Activated B cell treated with CpG ODN at 0.5 μM for 24 hours (primary cell): Measurements from ENCODE around the gene RAB17. TPM values are rescaled to one million over a fixed set of nuclear protein-coding genes. Genes with fewer than 3 reads are reported as not detected.

Experiments
- ATAC-seq: fragments of 200-7000 bp; cut with Tn5 transposase; one replicate; pipeline ENCODE4 v1.10.0; 2021; ENCODE audit warnings: low read depth, mild to moderate bottlenecking, moderate library complexity
- CTCF ChIA-PET: fragments of 350-600 bp; sonication (Branson Sonifier 250); formaldehyde crosslinking; loops from one replicate; lab custom pipeline; 2021; ENCODE audit warnings: antibody characterized with exemption; lab: Charles Lee
- POLR2A ChIA-PET: fragments of 350-600 bp; sonication (Branson Sonifier 250); formaldehyde crosslinking; loops from one replicate; lab custom pipeline; 2021; ENCODE audit warnings: antibody characterized with exemption; lab: Charles Lee
- DNase-seq: peaks from one replicate; pipeline ENCODE4 v3.0.0; 2022
- H3K27ac Mint-ChIP-seq: one replicate; pipeline ENCODE4 v1.8.0; 2020; ENCODE audit warnings: mixed read lengths
- H3K27me3 Mint-ChIP-seq: one replicate; pipeline ENCODE4 v1.8.0; 2021; ENCODE audit warnings: mixed read lengths
- H3K36me3 Mint-ChIP-seq: one replicate; pipeline ENCODE4 v1.8.0; 2021; ENCODE audit warnings: low read depth, mixed read lengths
- H3K4me1 Mint-ChIP-seq: one replicate; pipeline ENCODE4 v1.8.0; 2021; ENCODE audit warnings: mixed read lengths
- H3K4me3 Mint-ChIP-seq: one replicate; pipeline ENCODE4 v1.8.0; 2020; ENCODE audit warnings: mild to moderate bottlenecking, mixed read lengths
- H3K9me3 Mint-ChIP-seq: one replicate; pipeline ENCODE4 v1.8.0; 2020; ENCODE audit warnings: mixed read lengths
- CTCF ChIP-seq: fragments of 200-600 bp; IDR thresholded peaks from one replicate; pipeline ENCODE4 v1.8.0; 2022; ENCODE audit warnings: antibody characterized with exemption, mild to moderate bottlenecking
- intact Hi-C: fragments of 100-400 bp; cut with micrococcal nuclease; formaldehyde crosslinking; loops from one replicate; pipeline ENCODE4 v1.15.1; 2024
- total RNA-seq: library from RNA; stranded (reverse); gene quantifications from 2 replicates; pipeline ENCODE4 v1.2.3, GENCODE V29; 2022

The RAB17 gene
- total RNA-seq, 1 donor from 2014 or later: not detected

GRCh38 chr2:237539681-237540080 lies 50.9 kb downstream of the RAB17 start:
- POLR2A ChIA-PET: no interaction called here
- Mint-ChIP-seq H3K36me3 (no peaks in the 10 kb centered on the region), H3K27me3 (peaks cover 13% of the 10 kb centered on the region), H3K27ac (no peak overlapping the region), H3K4me1 (no peaks in the 10 kb centered on the region), H3K4me3 (no peak overlapping the region), H3K9me3 (no peaks in the 10 kb centered on the region)
- CTCF ChIA-PET: no interaction called here
- no peak for TF ChIP-seq CTCF
- intact Hi-C loops: no loop called here
- no peak for DNase-seq
- ATAC-seq: no peak

GRCh38 chr2:237538901-237539300 lies 51.6 kb downstream of the RAB17 start:
- intact Hi-C loops: no loop called here
- CTCF ChIA-PET: no interaction called here
- H3K27ac Mint-ChIP-seq: no peak overlapping the region
- no peaks in the 10 kb centered on the region for H3K36me3 Mint-ChIP-seq
- no peaks in the 10 kb centered on the region for H3K4me1 Mint-ChIP-seq
- H3K4me3 Mint-ChIP-seq: no peak overlapping the region
- H3K27me3 Mint-ChIP-seq: peaks cover 13% of the 10 kb centered on the region
- POLR2A ChIA-PET: no interaction called here
- no peak for TF ChIP-seq CTCF
- ATAC-seq (no peak), DNase-seq (no peak)
- no peaks in the 10 kb centered on the region for H3K9me3 Mint-ChIP-seq

GRCh38 chr2:237538001-237538720 lies 52.4 kb downstream of the RAB17 start:
- no peaks in the 10 kb centered on the region for H3K36me3 Mint-ChIP-seq
- ATAC-seq (no peak), DNase-seq (no peak)
- H3K27me3 Mint-ChIP-seq: peaks cover 13% of the 10 kb centered on the region
- H3K4me1 Mint-ChIP-seq: no peaks in the 10 kb centered on the region
- intact Hi-C loops: no loop called here
- CTCF ChIA-PET: no interaction called here
- H3K4me3 Mint-ChIP-seq: no peak overlapping the region
- TF ChIP-seq CTCF: no peak
- no peaks in the 10 kb centered on the region for H3K9me3 Mint-ChIP-seq
- POLR2A ChIA-PET: no interaction called here
- no peak overlapping the region for H3K27ac Mint-ChIP-seq

GRCh38 chr2:237536617-237537016 lies 53.9 kb downstream of the RAB17 start:
- POLR2A ChIA-PET: no interaction called here
- Mint-ChIP-seq H3K36me3 (no peaks in the 10 kb centered on the region), H3K4me1 (no peaks in the 10 kb centered on the region), H3K9me3 (no peaks in the 10 kb centered on the region), H3K27ac (no peak overlapping the region), H3K4me3 (no peak overlapping the region), H3K27me3 (peaks cover 12% of the 10 kb centered on the region)
- ATAC-seq: no peak
- DNase-seq: no peak
- intact Hi-C loops: no loop called here
- CTCF ChIA-PET: interaction anchor here (0.8 kb wide), 1 partner anchor 35 kb away, joined by 3 read pairs; no protein-coding TSS in a partner anchor
- no peak for TF ChIP-seq CTCF

- CTCF ChIA-PET: interaction anchor here (0.8 kb wide), 1 partner anchor 36 kb away, joined by 3 read pairs; no protein-coding TSS in a partner anchor
- no peak overlapping the region for H3K27ac Mint-ChIP-seq
- POLR2A ChIA-PET: no interaction called here
Measured at GRCh38 chr2:237536083-237536415, 54.5 kb downstream of the RAB17 start.

More at GRCh38 chr2:237536083-237536415, 54.5 kb downstream of the RAB17 start:
- intact Hi-C loops: no loop called here
- TF ChIP-seq CTCF: no peak
- Mint-ChIP-seq H3K27me3 (peaks cover 10% of the 10 kb centered on the region), H3K9me3 (no peaks in the 10 kb centered on the region), H3K4me3 (no peak overlapping the region), H3K4me1 (no peaks in the 10 kb centered on the region), H3K36me3 (no peaks in the 10 kb centered on the region)
- no peak for DNase-seq
- ATAC-seq: no peak
